LNCaP clone FGC (cell line): ENCODE data around the gene OSCP1.

Experiments used
- DNase-seq: peaks from one replicate; pipeline ENCODE4 v3.0.0-alpha.2; 2011; ENCODE audit warnings: low read depth
- H3K4me3 ChIP-seq: 2 replicates; pipeline ENCODE4 v1.5.1; 2011; ENCODE audit warnings: mild to moderate bottlenecking, low read depth, low read length, control low read depth
- CTCF ChIP-seq: IDR thresholded peaks from 2 replicates; pipeline ENCODE4 v1.5.1; 2012; ENCODE audit warnings: mild to moderate bottlenecking; ENCODE audit not compliant: control insufficient read depth, insufficient read depth; ENCODE audit errors: extremely low read depth

OSCP1 gene

GRCh38 chr1:36419140-36419539, 31.1 kb downstream of the OSCP1 start:
- DNase-seq, result no peak
- H3K4me3 ChIP-seq, result no peak overlapping the region
- TF ChIP-seq CTCF, result no peak

- no peak for TF ChIP-seq CTCF
- no peak overlapping the region for H3K4me3 ChIP-seq
- DNase-seq, result no peak
Observed at GRCh38 chr1:36417931-36418330, 32.3 kb downstream of the OSCP1 start.

GRCh38 chr1:36415661-36416326, 34.5 kb downstream of the OSCP1 start:
- no peak overlapping the region for H3K4me3 ChIP-seq
- no peak for TF ChIP-seq CTCF
- DNase-seq, result no peak

GRCh38 chr1:36414384-36414783, 35.9 kb downstream of the OSCP1 start:
- no peak for DNase-seq
- no peak overlapping the region for H3K4me3 ChIP-seq
- TF ChIP-seq CTCF, result no peak

- no peak for DNase-seq
- no peak for TF ChIP-seq CTCF
- no peak overlapping the region for H3K4me3 ChIP-seq
Observed at GRCh38 chr1:36411674-36412648, 38.3 kb downstream of the OSCP1 start.

- H3K4me3 ChIP-seq, result no peak overlapping the region
- no peak for DNase-seq
- TF ChIP-seq CTCF, result no peak
Observed at GRCh38 chr1:36408479-36408878, 41.8 kb downstream of the OSCP1 start.

- no peak overlapping the region for H3K4me3 ChIP-seq
- TF ChIP-seq CTCF, result no peak
- no peak for DNase-seq
Observed at GRCh38 chr1:36406440-36406839, 43.8 kb downstream of the OSCP1 start.
